Activated CD4-positive, alpha-beta T cell treated with anti-CD3 and anti-CD28 coated beads, Interleukin-2, amount 10 ng/mL, durations not matched to agents 7 days and 5 days (primary cell): ENCODE data around the gene AQR. TPM values are rescaled to one million over a fixed set of nuclear protein-coding genes. Genes with fewer than 3 reads are reported as not detected.

Experiments
- CTCF ChIA-PET: fragments of 350-600 bp; sonication (Branson Sonifier 250); formaldehyde crosslinking; loops from one replicate; lab custom pipeline; 2021; ENCODE audit warnings: antibody characterized with exemption; lab: Charles Lee
- POLR2A ChIA-PET: fragments of 350-600 bp; sonication (Branson Sonifier 250); formaldehyde crosslinking; loops from one replicate; lab custom pipeline; 2021; ENCODE audit warnings: antibody characterized with exemption; lab: Charles Lee
- DNase-seq: peaks from one replicate; pipeline ENCODE4 v3.0.0-alpha.2; 2020
- H3K27ac Mint-ChIP-seq: one replicate; pipeline ENCODE4 v1.8.0; 2021; ENCODE audit warnings: mild to moderate bottlenecking, moderate library complexity, mixed read lengths
- H3K27me3 Mint-ChIP-seq: one replicate; pipeline ENCODE4 v1.8.0; 2021; ENCODE audit warnings: mixed read lengths
- H3K36me3 Mint-ChIP-seq: one replicate; pipeline ENCODE4 v1.8.0; 2021; ENCODE audit warnings: low read depth, mixed read lengths
- H3K4me1 Mint-ChIP-seq: one replicate; pipeline ENCODE4 v1.8.0; 2021; ENCODE audit warnings: mixed read lengths
- H3K4me3 Mint-ChIP-seq: one replicate; pipeline ENCODE4 v1.8.0; 2021; ENCODE audit warnings: mild to moderate bottlenecking, moderate library complexity, mixed read lengths
- H3K9me3 Mint-ChIP-seq: one replicate; pipeline ENCODE4 v1.8.0; 2021; ENCODE audit warnings: mixed read lengths
- total RNA-seq, 2 experiments: library from RNA; stranded (reverse); gene quantifications; one replicate each; pipeline ENCODE4 v1.2.3, GENCODE V29; 2021

The AQR gene
- total RNA-seq, 2 experiments from 2014 or later = 35.5 to 43.7 TPM

GRCh38 chr15:34893967-34894366 lies 75.6 kb downstream of the AQR start:
- Mint-ChIP-seq H3K4me3 (no peak overlapping the region), H3K27me3 (no peaks in the 10 kb centered on the region), H3K27ac (no peak overlapping the region), H3K36me3 (peaks cover 67% of the 10 kb centered on the region), H3K4me1 (no peaks in the 10 kb centered on the region), H3K9me3 (peaks cover 17% of the 10 kb centered on the region)
- ChIA-PET POLR2A (no interaction called here), CTCF (no interaction called here)
- no peak for DNase-seq

GRCh38 chr15:34892963-34893591 lies 76.5 kb downstream of the AQR start:
- peaks cover 64% of the 10 kb centered on the region for H3K36me3 Mint-ChIP-seq
- CTCF ChIA-PET = no interaction called here

GRCh38 chr15:34890424-34890823 lies 79.1 kb downstream of the AQR start:
- Mint-ChIP-seq H3K4me3 (no peak overlapping the region), H3K27me3 (no peaks in the 10 kb centered on the region), H3K4me1 (peaks cover 2% of the 10 kb centered on the region), H3K36me3 (peaks cover 55% of the 10 kb centered on the region), H3K27ac (no peak overlapping the region), H3K9me3 (peaks cover 17% of the 10 kb centered on the region)
- ChIA-PET CTCF (no interaction called here), POLR2A (no interaction called here)
- DNase-seq = no peak

More at GRCh38 chr15:34892963-34893591, 76.5 kb downstream of the AQR start:
- Mint-ChIP-seq H3K4me3 (no peak overlapping the region), H3K9me3 (peaks cover 17% of the 10 kb centered on the region), H3K27ac (no peak overlapping the region), H3K27me3 (no peaks in the 10 kb centered on the region), H3K4me1 (no peaks in the 10 kb centered on the region)
- POLR2A ChIA-PET = no interaction called here
- DNase-seq = no peak

- ChIA-PET CTCF (no interaction called here), POLR2A (no interaction called here)
- Mint-ChIP-seq H3K36me3 (peaks cover 58% of the 10 kb centered on the region), H3K4me1 (peaks cover 2% of the 10 kb centered on the region), H3K27ac (no peak overlapping the region), H3K4me3 (no peak overlapping the region), H3K27me3 (no peaks in the 10 kb centered on the region), H3K9me3 (peaks cover 17% of the 10 kb centered on the region)
- no peak for DNase-seq
These were observed 80.1 kb downstream of the AQR start for GRCh38 chr15:34889476-34889875.

- POLR2A ChIA-PET = interaction anchor here (0.7 kb wide), 1 partner anchor 13 kb away, joined by 3 read pairs; no protein-coding TSS in a partner anchor
- Mint-ChIP-seq H3K9me3 (no peaks in the 10 kb centered on the region), H3K27me3 (no peaks in the 10 kb centered on the region), H3K4me1 (peaks cover 2% of the 10 kb centered on the region), H3K27ac (no peak overlapping the region), H3K36me3 (peaks cover 48% of the 10 kb centered on the region), H3K4me3 (no peak overlapping the region)
- no peak for DNase-seq
- CTCF ChIA-PET = no interaction called here
These were observed 83.4 kb downstream of the AQR start for GRCh38 chr15:34886134-34886533.

- no peak for DNase-seq
- Mint-ChIP-seq H3K4me3 (no peak overlapping the region), H3K36me3 (peaks cover 59% of the 10 kb centered on the region), H3K9me3 (no peaks in the 10 kb centered on the region), H3K27me3 (no peaks in the 10 kb centered on the region), H3K4me1 (peaks cover 2% of the 10 kb centered on the region), H3K27ac (no peak overlapping the region)
- POLR2A ChIA-PET = no interaction called here
- CTCF ChIA-PET = no interaction called here
These were observed 85.9 kb downstream of the AQR start for GRCh38 chr15:34883633-34884032.

- Mint-ChIP-seq H3K4me1 (peaks cover 2% of the 10 kb centered on the region), H3K4me3 (no peak overlapping the region), H3K27me3 (no peaks in the 10 kb centered on the region), H3K27ac (no peak overlapping the region), H3K9me3 (no peaks in the 10 kb centered on the region), H3K36me3 (peaks cover 59% of the 10 kb centered on the region)
- ChIA-PET CTCF (no interaction called here), POLR2A (no interaction called here)
- no peak for DNase-seq
These were observed 86.5 kb downstream of the AQR start for GRCh38 chr15:34883042-34883441.

- peaks cover 55% of the 10 kb centered on the region for H3K36me3 Mint-ChIP-seq
- peaks cover 1% of the 10 kb centered on the region for H3K4me1 Mint-ChIP-seq
- H3K4me3 Mint-ChIP-seq = no peak overlapping the region
- H3K9me3 Mint-ChIP-seq = no peaks in the 10 kb centered on the region
- H3K27me3 Mint-ChIP-seq = no peaks in the 10 kb centered on the region
- H3K27ac Mint-ChIP-seq = no peak overlapping the region
- ChIA-PET CTCF (interaction anchor here (0.5 kb wide), 1 partner anchor 169 kb away, joined by 3 read pairs; no protein-coding TSS in a partner anchor), POLR2A (no interaction called here)
- DNase-seq = no peak
These were observed 90.4 kb downstream of the AQR start for GRCh38 chr15:34879107-34879506.

GRCh38 chr15:34876640-34877039 lies 92.9 kb downstream of the AQR start:
- POLR2A ChIA-PET = no interaction called here
- no peaks in the 10 kb centered on the region for H3K9me3 Mint-ChIP-seq
- peaks cover 63% of the 10 kb centered on the region for H3K36me3 Mint-ChIP-seq
- CTCF ChIA-PET = interaction anchor here (1.5 kb wide), 1 partner anchor 11 kb away, joined by 3 read pairs; no protein-coding TSS in a partner anchor
- peaks cover 1% of the 10 kb centered on the region for H3K4me1 Mint-ChIP-seq
- H3K27ac Mint-ChIP-seq = no peak overlapping the region
- no peak for DNase-seq
- no peaks in the 10 kb centered on the region for H3K27me3 Mint-ChIP-seq
- no peak overlapping the region for H3K4me3 Mint-ChIP-seq

GRCh38 chr15:34869110-34869509 lies 100.4 kb downstream of the AQR start:
- DNase-seq = no peak
- no peak overlapping the region for H3K27ac Mint-ChIP-seq
- no peaks in the 10 kb centered on the region for H3K9me3 Mint-ChIP-seq
- H3K27me3 Mint-ChIP-seq = no peaks in the 10 kb centered on the region
- POLR2A ChIA-PET = no interaction called here
- H3K4me1 Mint-ChIP-seq = no peaks in the 10 kb centered on the region
- H3K36me3 Mint-ChIP-seq = peaks cover 72% of the 10 kb centered on the region
- no peak overlapping the region for H3K4me3 Mint-ChIP-seq
- CTCF ChIA-PET = no interaction called here

GRCh38 chr15:34865531-34865930 lies 104.0 kb downstream of the AQR start:
- H3K36me3 Mint-ChIP-seq = peaks cover 48% of the 10 kb centered on the region

GRCh38 chr15:34861214-34861613 lies 108.3 kb downstream of the AQR start:
- no peaks in the 10 kb centered on the region for H3K9me3 Mint-ChIP-seq
- no peaks in the 10 kb centered on the region for H3K4me1 Mint-ChIP-seq
- H3K4me3 Mint-ChIP-seq = no peak overlapping the region
- CTCF ChIA-PET = interaction anchor here (0.8 kb wide), 1 partner anchor 13 kb away, joined by 3 read pairs; no protein-coding TSS in a partner anchor
- H3K27me3 Mint-ChIP-seq = no peaks in the 10 kb centered on the region
- POLR2A ChIA-PET = no interaction called here
- peaks cover 35% of the 10 kb centered on the region for H3K36me3 Mint-ChIP-seq
- DNase-seq = no peak
- no peak overlapping the region for H3K27ac Mint-ChIP-seq

More at GRCh38 chr15:34865531-34865930, 104.0 kb downstream of the AQR start:
- POLR2A ChIA-PET = no interaction called here
- CTCF ChIA-PET = no interaction called here
- no peak for DNase-seq
- no peaks in the 10 kb centered on the region for H3K4me1 Mint-ChIP-seq
- H3K9me3 Mint-ChIP-seq = no peaks in the 10 kb centered on the region
- H3K27me3 Mint-ChIP-seq = no peaks in the 10 kb centered on the region
- H3K4me3 Mint-ChIP-seq = no peak overlapping the region
- H3K27ac Mint-ChIP-seq = no peak overlapping the region

- Mint-ChIP-seq H3K27ac (no peak overlapping the region), H3K4me1 (no peaks in the 10 kb centered on the region), H3K9me3 (no peaks in the 10 kb centered on the region), H3K36me3 (peaks cover 36% of the 10 kb centered on the region), H3K27me3 (no peaks in the 10 kb centered on the region), H3K4me3 (no peak overlapping the region)
- no peak for DNase-seq
- ChIA-PET POLR2A (no interaction called here), CTCF (no interaction called here)
These were observed 113.6 kb downstream of the AQR start for GRCh38 chr15:34855893-34856292.

- ChIA-PET POLR2A (no interaction called here), CTCF (no interaction called here)
- DNase-seq = no peak
- Mint-ChIP-seq H3K4me1 (no peaks in the 10 kb centered on the region), H3K9me3 (no peaks in the 10 kb centered on the region), H3K27ac (no peak overlapping the region), H3K27me3 (no peaks in the 10 kb centered on the region), H3K36me3 (peaks cover 36% of the 10 kb centered on the region), H3K4me3 (no peak overlapping the region)
These were observed 114.1 kb downstream of the AQR start for GRCh38 chr15:34855413-34855812.
